ENCODE measurements around the gene PLA2G3.
A peak's percentile ranks its signal among the peaks of the same experiment; 100 is the strongest.

Gene PLA2G3

DNA sequence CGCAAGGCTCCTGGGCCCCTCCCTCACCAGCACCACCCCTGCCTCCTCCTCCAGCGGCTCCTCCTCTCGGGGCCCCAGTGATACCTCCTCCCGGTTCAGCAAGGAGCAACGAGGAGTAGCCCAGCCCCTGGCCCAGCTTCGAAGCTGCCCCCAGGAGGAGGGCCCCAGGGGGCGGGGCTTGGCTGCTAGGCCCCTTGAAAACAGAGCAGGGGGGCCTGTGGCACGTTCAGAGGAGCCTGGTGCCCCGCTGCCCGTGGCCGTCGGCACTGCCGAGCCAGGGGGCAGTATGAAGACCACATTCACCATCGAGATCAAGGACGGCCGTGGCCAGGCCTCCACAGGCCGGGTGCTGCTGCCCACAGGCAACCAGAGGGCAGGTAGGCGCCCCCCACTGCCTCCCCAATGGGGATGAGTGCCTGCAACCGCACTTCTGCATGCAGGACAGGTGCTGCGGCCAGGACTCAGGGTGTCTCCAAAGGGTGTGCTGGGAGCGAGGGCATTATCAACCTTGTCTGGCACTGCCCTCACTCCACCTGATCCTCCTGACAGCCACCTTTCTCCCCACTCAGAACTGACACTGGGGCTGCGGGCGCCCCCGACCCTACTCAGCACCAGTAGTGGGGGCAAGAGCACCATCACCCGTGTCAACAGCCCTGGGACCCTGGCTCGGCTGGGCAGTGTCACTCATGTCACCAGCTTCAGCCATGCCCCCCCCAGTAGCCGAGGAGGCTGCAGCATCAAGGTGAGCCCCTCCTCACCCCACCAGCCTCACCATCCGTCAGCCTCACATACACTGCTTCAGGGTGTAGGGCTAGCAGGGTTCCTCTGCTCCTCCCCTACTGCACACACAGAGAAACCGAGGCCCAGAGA is 49.0 kb downstream of the PLA2G3 start:
- no peak for FAIRE-seq
- peak; percentile 11 for DNase-seq (ENCODE audit: insufficient read length, low spot score)
- TF ChIP-seq POU2F2 (IDR thresholded peaks at IDR 0.05; ENCODE audit: low read depth, low read length) (no peak), SPI1 (IDR thresholded peaks at IDR 0.05; ENCODE audit: low read depth, low read length) (no peak), POLR2A (IDR thresholded peaks at IDR 0.05; ENCODE audit: low read depth, low read length) (no peak), PAX5 (IDR thresholded peaks at IDR 0.05; ENCODE audit: insufficient read depth, low read length, severe bottlenecking) (no peak)

DNA sequence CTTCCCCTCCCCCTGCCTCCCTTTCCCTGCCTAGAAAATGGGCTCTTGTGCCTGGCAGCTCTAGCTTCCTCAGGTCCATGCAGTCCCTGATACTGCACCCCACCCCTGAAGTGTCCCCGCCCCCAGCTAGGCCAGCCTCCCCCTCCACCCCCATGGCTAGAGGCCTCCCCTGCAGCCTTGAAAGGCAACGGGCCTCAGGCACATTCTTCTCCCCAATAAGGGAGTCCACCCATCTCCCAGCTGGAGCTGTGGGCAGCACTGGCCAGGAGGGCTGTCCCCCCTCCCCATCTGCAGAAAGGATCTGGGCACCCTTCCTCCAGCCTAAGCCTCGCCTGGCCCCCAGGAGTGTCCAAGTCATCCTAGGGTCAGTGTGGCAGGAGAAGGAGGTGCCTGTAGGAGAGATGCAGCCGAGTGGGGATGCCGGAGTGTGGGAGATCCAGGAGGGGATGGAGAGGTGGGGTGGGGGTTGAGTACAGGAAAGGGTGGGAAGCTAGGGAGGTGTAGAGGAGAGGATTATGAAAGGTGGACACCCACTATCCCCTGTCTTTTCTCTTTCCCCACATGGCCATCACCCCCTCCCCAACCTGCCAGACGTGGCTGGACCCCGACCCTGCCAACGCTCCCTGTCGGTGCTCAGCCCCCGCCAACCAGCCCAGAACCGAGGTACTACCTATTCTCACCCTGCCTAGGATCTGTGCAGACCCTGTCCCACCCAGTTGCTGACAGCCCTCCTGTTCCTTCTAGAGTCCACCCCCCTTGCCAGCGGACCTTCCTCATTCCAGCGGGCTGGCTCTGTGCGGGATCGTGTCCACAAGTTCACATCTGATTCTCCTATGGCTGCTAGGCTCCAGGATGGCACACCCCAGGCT is 49.9 kb downstream of the PLA2G3 start:
- no peak for TF ChIP-seq POU2F2 (IDR thresholded peaks at IDR 0.05; ENCODE audit: low read depth, low read length)
- TF ChIP-seq SPI1 (IDR thresholded peaks at IDR 0.05; ENCODE audit: low read depth, low read length), result no peak
- no peak for TF ChIP-seq POLR2A (IDR thresholded peaks at IDR 0.05; ENCODE audit: low read depth, low read length)
- TF ChIP-seq PAX5 (IDR thresholded peaks at IDR 0.05; ENCODE audit: insufficient read depth, low read length, severe bottlenecking), result no peak
- TF ChIP-seq TAF1 (IDR thresholded peaks at IDR 0.05; ENCODE audit: low read depth, low read length), result no peak
- DNase-seq (ENCODE audit: insufficient read length, low spot score) (peak; percentile 12), FAIRE-seq (no peak)

DNA sequence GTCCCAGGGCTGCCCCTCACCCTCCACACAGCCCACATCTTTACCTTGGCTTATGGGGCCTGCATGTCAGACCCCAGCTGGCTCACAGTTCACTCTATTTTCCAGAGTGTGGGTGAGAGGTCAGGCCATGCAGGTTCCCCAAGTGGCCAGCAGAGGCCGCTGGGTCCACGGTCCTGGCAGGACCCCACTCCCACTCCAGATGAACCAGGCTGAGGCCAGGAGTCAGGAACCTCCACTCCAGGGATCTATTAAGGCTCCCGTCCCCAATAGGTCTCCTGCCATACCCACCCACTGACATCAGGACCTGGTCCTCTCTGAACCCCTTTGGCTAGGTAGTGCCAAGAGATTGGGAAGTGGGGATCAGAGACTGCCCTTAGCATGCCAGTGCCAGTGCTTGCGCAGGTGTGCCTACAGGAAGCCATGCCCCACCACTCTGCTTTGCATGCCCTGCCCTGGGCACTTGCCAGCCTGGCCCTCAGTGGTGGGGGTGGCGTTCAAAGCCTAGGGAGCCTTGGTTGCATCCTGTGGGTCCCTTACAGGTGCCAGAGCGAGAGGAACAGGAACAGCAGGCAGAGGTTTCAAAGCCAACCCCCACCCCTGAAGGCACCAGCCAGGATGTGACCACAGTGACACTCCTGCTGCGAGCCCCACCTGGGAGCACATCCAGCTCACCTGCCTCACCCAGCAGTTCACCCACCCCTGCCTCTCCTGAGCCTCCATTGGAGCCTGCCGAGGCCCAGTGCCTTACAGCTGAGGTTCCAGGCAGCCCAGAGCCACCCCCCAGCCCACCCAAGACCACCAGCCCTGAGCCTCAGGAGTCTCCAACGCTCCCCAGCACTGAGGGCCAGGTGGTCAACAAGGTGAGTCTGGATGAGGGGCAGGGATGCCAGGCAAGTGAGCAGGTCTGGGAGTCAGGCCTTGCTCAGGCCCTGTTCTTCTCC is 50.9 kb downstream of the PLA2G3 start:
- DNase-seq (ENCODE audit: insufficient read length, low spot score) (peak; percentile 77), FAIRE-seq (peak; percentile 73)
- no peak for TF ChIP-seq POLR2A (IDR thresholded peaks at IDR 0.05; ENCODE audit: low read depth, low read length)
- TF ChIP-seq POLR2AphosphoS5 (IDR thresholded peaks at IDR 0.05; ENCODE audit: low read depth, low read length), result no peak
- no peak for TF ChIP-seq PAX5 (IDR thresholded peaks at IDR 0.05; ENCODE audit: insufficient read depth, low read length, severe bottlenecking)
- no peak for TF ChIP-seq TAF1 (IDR thresholded peaks at IDR 0.05; ENCODE audit: low read depth, low read length)
- no peak for TF ChIP-seq SPI1 (IDR thresholded peaks at IDR 0.05; ENCODE audit: low read depth, low read length)
- TF ChIP-seq POU2F2 (IDR thresholded peaks at IDR 0.05; ENCODE audit: low read depth, low read length), result no peak

DNA sequence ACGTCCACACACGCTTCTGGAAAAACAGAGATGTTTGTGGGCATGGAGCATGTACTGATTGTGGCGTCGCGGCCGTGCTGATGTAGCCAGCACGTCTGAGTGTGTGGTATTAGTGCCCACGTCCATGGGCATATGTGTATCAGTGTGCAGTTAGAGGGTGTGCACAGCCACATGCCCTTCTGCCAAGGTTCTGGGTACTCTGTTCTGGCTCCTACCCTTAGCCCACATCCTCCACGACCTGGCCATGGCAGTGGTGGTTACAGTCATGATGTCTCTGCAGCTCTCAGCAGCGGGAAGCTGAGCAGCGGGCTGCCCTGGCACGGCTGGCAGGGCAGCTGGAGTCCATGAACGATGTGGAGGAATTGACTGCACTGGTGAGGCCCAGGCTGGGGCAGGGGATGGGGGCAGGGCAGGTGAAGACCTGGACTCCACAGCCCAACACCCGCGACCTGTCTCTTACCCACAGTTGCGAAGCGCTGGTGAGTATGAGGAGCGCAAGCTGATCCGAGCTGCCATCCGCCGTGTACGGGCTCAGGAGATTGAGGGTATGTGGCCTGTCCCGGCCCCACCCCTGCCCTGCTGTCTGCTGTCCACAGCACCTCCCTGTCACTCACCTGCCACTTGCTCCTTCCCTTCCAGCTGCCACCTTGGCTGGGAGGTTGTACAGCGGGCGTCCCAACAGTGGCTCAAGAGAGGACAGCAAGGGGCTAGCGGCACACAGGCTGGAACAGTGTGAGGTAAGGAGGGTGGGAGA is 51.9 kb downstream of the PLA2G3 start:
- no peak for DNase-seq (ENCODE audit: insufficient read length, low spot score)
- no peak for TF ChIP-seq TAF1 (IDR thresholded peaks at IDR 0.05; ENCODE audit: low read depth, low read length)
- no peak for TF ChIP-seq PAX5 (IDR thresholded peaks at IDR 0.05; ENCODE audit: insufficient read depth, low read length, severe bottlenecking)
- TF ChIP-seq POLR2A (IDR thresholded peaks at IDR 0.05; ENCODE audit: low read depth, low read length), result no peak
- no peak for TF ChIP-seq POU2F2 (IDR thresholded peaks at IDR 0.05; ENCODE audit: low read depth, low read length)
- TF ChIP-seq POLR2AphosphoS5 (IDR thresholded peaks at IDR 0.05; ENCODE audit: low read depth, low read length), result no peak
- no peak for TF ChIP-seq SPI1 (IDR thresholded peaks at IDR 0.05; ENCODE audit: low read depth, low read length)
- peak; percentile 43 for FAIRE-seq

DNA sequence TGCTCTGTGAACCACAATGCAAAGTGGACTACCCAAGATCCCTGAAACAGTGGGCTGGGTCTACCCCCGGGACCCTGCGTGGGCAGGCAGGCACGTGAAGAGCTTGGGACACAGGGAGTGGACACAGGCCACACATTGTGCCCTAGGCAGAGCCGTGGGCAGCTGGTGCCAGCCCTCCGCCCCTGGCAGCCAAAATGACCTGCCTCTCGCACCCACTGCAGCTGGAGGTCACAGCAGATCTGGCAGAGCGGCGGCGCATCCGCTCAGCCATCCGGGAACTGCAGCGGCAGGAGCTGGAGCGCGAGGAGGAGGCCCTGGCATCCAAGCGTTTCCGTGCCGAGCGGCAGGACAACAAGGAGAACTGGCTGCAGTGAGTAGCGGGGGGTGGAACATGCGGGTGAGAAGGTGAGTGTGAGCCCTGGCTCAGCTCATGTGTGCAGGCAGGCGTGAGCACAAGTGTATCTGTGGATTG is 52.5 kb downstream of the PLA2G3 start:
- FAIRE-seq (no peak), DNase-seq (ENCODE audit: insufficient read length, low spot score) (no peak)
- TF ChIP-seq PAX5 (IDR thresholded peaks at IDR 0.05; ENCODE audit: insufficient read depth, low read length, severe bottlenecking) (no peak), TAF1 (IDR thresholded peaks at IDR 0.05; ENCODE audit: low read depth, low read length) (no peak), SPI1 (IDR thresholded peaks at IDR 0.05; ENCODE audit: low read depth, low read length) (no peak), POLR2A (IDR thresholded peaks at IDR 0.05; ENCODE audit: low read depth, low read length) (no peak)

DNA sequence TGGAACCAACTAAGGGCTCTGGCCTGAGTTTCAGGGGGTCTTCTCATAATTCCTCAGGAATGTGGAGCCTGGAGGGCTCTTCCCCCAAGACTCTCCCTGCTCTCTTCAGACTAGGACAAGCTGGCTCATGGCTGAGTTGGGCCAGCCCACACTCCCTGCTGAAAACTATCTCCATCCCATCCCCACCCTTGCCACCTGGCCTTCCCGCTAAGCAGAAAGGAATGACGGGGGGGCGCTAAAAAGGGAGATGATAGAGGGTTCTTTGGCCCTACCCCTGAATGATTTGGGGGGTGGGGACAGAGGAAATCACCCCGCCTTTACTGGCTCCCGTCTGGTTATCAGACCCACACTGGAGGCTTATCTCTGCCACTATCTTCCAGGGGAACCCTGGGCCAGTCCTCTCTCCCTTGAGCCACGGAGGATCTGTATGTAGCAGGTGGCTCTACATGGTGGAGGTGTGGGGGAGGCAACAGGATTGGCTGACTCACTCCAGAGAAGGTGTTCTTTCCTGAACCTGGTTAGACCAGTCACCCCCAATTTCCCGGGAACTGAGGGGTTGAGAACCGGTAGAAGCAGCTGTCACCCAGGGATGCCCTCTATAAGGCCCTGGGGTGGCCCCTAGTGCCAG is 53.5 kb downstream of the PLA2G3 start:
- DNase-seq (ENCODE audit: insufficient read length, low spot score) (no peak), FAIRE-seq (no peak)
- no peak for TF ChIP-seq PAX5 (IDR thresholded peaks at IDR 0.05; ENCODE audit: insufficient read depth, low read length, severe bottlenecking)
- TF ChIP-seq POU2F2 (IDR thresholded peaks at IDR 0.05; ENCODE audit: low read depth, low read length), result no peak
- no peak for TF ChIP-seq SPI1 (IDR thresholded peaks at IDR 0.05; ENCODE audit: low read depth, low read length)
- no peak for TF ChIP-seq POLR2AphosphoS5 (IDR thresholded peaks at IDR 0.05; ENCODE audit: low read depth, low read length)
- TF ChIP-seq POLR2A (IDR thresholded peaks at IDR 0.05; ENCODE audit: low read depth, low read length), result no peak
- TF ChIP-seq TAF1 (IDR thresholded peaks at IDR 0.05; ENCODE audit: low read depth, low read length), result no peak

DNA sequence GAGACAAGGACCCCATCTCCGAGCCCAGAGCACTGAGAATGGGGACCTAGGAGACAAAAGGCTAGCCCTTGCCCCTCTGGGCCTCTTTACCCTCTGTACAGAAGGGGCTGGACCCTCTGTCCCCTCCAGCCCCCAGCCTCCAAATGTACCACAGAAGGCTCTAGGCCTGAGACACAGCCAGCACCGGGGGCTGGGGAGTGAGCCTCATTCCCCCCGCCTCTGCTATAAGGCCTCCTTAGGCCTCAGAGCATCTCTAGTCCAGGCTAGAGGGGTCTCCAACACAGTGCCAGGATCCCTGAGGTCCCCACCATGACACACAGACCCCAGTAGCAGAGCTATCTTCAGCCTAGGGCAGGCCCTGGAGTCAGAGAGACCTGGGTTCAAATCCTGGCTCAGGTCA is 54.4 kb downstream of the PLA2G3 start:
- TF ChIP-seq POU2F2 (IDR thresholded peaks at IDR 0.05; ENCODE audit: low read depth, low read length) (no peak), POLR2A (IDR thresholded peaks at IDR 0.05; ENCODE audit: low read depth, low read length) (no peak), PAX5 (IDR thresholded peaks at IDR 0.05; ENCODE audit: insufficient read depth, low read length, severe bottlenecking) (no peak), SPI1 (IDR thresholded peaks at IDR 0.05; ENCODE audit: low read depth, low read length) (no peak), POLR2AphosphoS5 (IDR thresholded peaks at IDR 0.05; ENCODE audit: low read depth, low read length) (no peak), TAF1 (IDR thresholded peaks at IDR 0.05; ENCODE audit: low read depth, low read length) (no peak)
- DNase-seq (ENCODE audit: insufficient read length, low spot score) (peak; percentile 27), FAIRE-seq (no peak)

DNA sequence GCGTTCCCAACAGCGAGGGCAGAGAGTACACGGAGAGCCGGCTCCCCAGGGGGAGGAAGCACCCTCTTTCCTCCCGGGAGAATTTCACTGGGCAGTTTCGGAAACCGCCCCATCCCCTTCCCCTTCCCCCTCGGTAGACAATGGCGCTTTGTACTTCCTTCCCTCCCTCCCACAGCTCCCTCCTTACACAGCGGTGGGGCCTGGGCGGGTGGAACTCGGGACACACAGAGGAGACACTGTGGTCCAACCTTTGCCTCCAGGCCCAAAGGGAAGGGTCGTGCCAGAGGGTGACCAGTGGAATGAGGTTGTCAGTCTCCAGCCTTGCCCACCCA is 54.8 kb downstream of the PLA2G3 start:
- no peak for TF ChIP-seq PAX5 (IDR thresholded peaks at IDR 0.05; ENCODE audit: insufficient read depth, low read length, severe bottlenecking)
- TF ChIP-seq POU2F2 (IDR thresholded peaks at IDR 0.05; ENCODE audit: low read depth, low read length), result no peak
- no peak for TF ChIP-seq TAF1 (IDR thresholded peaks at IDR 0.05; ENCODE audit: low read depth, low read length)
- no peak for TF ChIP-seq SPI1 (IDR thresholded peaks at IDR 0.05; ENCODE audit: low read depth, low read length)
- no peak for TF ChIP-seq POLR2AphosphoS5 (IDR thresholded peaks at IDR 0.05; ENCODE audit: low read depth, low read length)
- TF ChIP-seq POLR2A (IDR thresholded peaks at IDR 0.05; ENCODE audit: low read depth, low read length), result no peak
- FAIRE-seq (no peak), DNase-seq (ENCODE audit: insufficient read length, low spot score) (no peak)
